HepG2 (cell line): ENCODE data around the gene PRDM15. TPM values are rescaled to one million over a fixed set of nuclear protein-coding genes. Genes with fewer than 3 reads are reported as not detected.

ENCODE experiments used
- ATAC-seq: fragments of 200-7000 bp; cut with Tn5 transposase; 3 replicates; pipeline ENCODE4 v1.9.1; 2020; ENCODE audit warnings: mild to moderate bottlenecking, moderate library complexity
- BruUV-seq: library from RNA; stranded (reverse); fragments of 400-500 nt; replicated peaks from 2 replicates; lab custom pipeline; 2021; lab: Mats Ljungman, UMichigan
- CTCF ChIA-PET: fragments of 300-600 bp; formaldehyde crosslinking; extraction: SDS; loops from one replicate; lab custom pipeline; 2021; ENCODE audit warnings: low total read pairs, inconsistent platforms, low intra/inter-chr PET ratio; lab: Yijun Ruan, JAX
- POLR2A ChIA-PET: fragments of 350-600 bp; sonication (Branson Sonifier 250); formaldehyde crosslinking; loops from one replicate; lab custom pipeline; 2020; ENCODE audit warnings: antibody characterized with exemption, inconsistent platforms; lab: Yijun Ruan, JAX
- DNase-seq: peaks from one replicate; pipeline ENCODE4 v3.0.0-alpha.2; 2015; ENCODE audit warnings: low spot score
- FAIRE-seq: peaks from 3 replicates; lab custom pipeline; 2011; peaks lifted over from hg19 to GRCh38; lab: Jason Lieb, UNC
- H2AFZ ChIP-seq: one replicate; pipeline ENCODE4 v1.6.1; 2011; ENCODE audit warnings: low read length, inconsistent platforms
- H3K27ac ChIP-seq: fragments of 300-600 bp; 3 replicates; pipeline ENCODE4 v1.8.0; 2011; ENCODE audit warnings: mixed run types, mild to moderate bottlenecking, mixed read lengths, low read length, inconsistent platforms; ENCODE audit not compliant: insufficient read depth; ENCODE audit errors: extremely low read length
- H3K27me3 ChIP-seq, 2 experiments: fragments of 200-600 bp in 1 of 2; 2 replicates in 1 of 2; 3 replicates in 1 of 2; pipeline versions ENCODE4 v1.6.0 to v1.8.0; 2011; ENCODE audit warnings: low read length in 2 of 2, mild to moderate bottlenecking in 2 of 2, moderate library complexity in 2 of 2, inconsistent platforms in 1 of 2; ENCODE audit not compliant: insufficient read depth in 2 of 2, control insufficient read depth in 1 of 2
- H3K36me3 ChIP-seq, 2 experiments: fragments of 200-600 bp in 1 of 2; replicated peaks in 1 of 2; 2 replicates in 1 of 2; 3 replicates in 1 of 2; pipeline versions ENCODE4 v1.5.1 to v1.8.0; 2011; ENCODE audit warnings: low read length in 2 of 2, inconsistent platforms in 1 of 2; ENCODE audit not compliant: insufficient read depth in 2 of 2, control insufficient read depth in 1 of 2
- H3K4me1 ChIP-seq: 2 replicates; pipeline ENCODE4 v1.5.1; 2012; ENCODE audit warnings: low read length, inconsistent platforms; ENCODE audit not compliant: insufficient read depth
- H3K4me2 ChIP-seq: 2 replicates; pipeline ENCODE4 v1.6.0; 2011; ENCODE audit warnings: low read depth, low read length, inconsistent platforms
- H3K4me3 ChIP-seq, 3 experiments: fragments of 200-600 bp in 1 of 3; sonication (generic), shearing (Covaris generic) in 1 of 3; replicated peaks in 1 of 3; 2 replicates each; pipeline ENCODE4 v1.5.1; 2011 to 2016; ENCODE audit warnings: low read length in 3 of 3, inconsistent platforms in 2 of 3, low read depth in 2 of 3, mild to moderate bottlenecking in 2 of 3, control low read depth in 1 of 3, mixed read lengths in 1 of 3; ENCODE audit not compliant: insufficient read depth in 1 of 3
- H3K79me2 ChIP-seq: one replicate; pipeline ENCODE4 v1.6.1; 2011; ENCODE audit warnings: low read length, inconsistent platforms; ENCODE audit not compliant: insufficient read depth
- H3K9ac ChIP-seq: 2 replicates; pipeline ENCODE4 v1.6.0; 2011; ENCODE audit warnings: mild to moderate bottlenecking, low read depth, low read length, inconsistent platforms; ENCODE audit not compliant: insufficient read depth
- H3K9me3 ChIP-seq: 2 replicates; pipeline ENCODE4 v1.5.1; 2012; ENCODE audit warnings: mild to moderate bottlenecking, low read length
- H4K20me1 ChIP-seq: 2 replicates; pipeline ENCODE4 v1.6.0; 2011; ENCODE audit warnings: inconsistent platforms, mild to moderate bottlenecking, low read length, moderate library complexity; ENCODE audit not compliant: insufficient read depth
- ESRRA ChIP-seq: sonication (generic); formaldehyde crosslinking; IDR thresholded peaks from 2 replicates; pipeline ENCODE4 v1.5.1; 2020; ENCODE audit warnings: mild to moderate bottlenecking, low read depth, missing genetic modification reagents
- MAFG ChIP-seq: sonication (generic); formaldehyde crosslinking; IDR thresholded peaks from 2 replicates; pipeline ENCODE4 v1.5.1; 2020; ENCODE audit warnings: mild to moderate bottlenecking, missing genetic modification reagents
- RAD21 ChIP-seq: fragments of 450-650 bp; formaldehyde crosslinking; IDR thresholded peaks from 2 replicates; pipeline ENCODE4 v1.5.0; 2020; ENCODE audit warnings: mild to moderate bottlenecking
- RARG ChIP-seq: sonication (generic); formaldehyde crosslinking; IDR thresholded peaks from 2 replicates; pipeline ENCODE4 v1.4.0; 2020; ENCODE audit warnings: low read depth, mild to moderate bottlenecking, missing genetic modification reagents
- SMC3 ChIP-seq: IDR thresholded peaks from 2 replicates; pipeline ENCODE4 v1.6.1; 2011; ENCODE audit warnings: low read length, improper control_type of control experiment
- SOX5 ChIP-seq: IDR thresholded peaks from 2 replicates; pipeline ENCODE4 v1.6.1; 2016; ENCODE audit warnings: borderline replicate concordance
- STAG1 ChIP-seq: sonication (generic); formaldehyde crosslinking; IDR thresholded peaks from 2 replicates; pipeline ENCODE4 v1.4.0; 2020; ENCODE audit warnings: missing genetic modification reagents
- ZFP90 ChIP-seq: sonication (generic); formaldehyde crosslinking; IDR thresholded peaks from 2 replicates; pipeline ENCODE4 v1.8.0; 2022; ENCODE audit warnings: missing genetic modification reagents, mild to moderate bottlenecking, inconsistent platforms, borderline replicate concordance
- ZNF160 ChIP-seq: sonication (generic); formaldehyde crosslinking; IDR thresholded peaks from 2 replicates; pipeline ENCODE4 v1.8.0; 2022; ENCODE audit warnings: mild to moderate bottlenecking, inconsistent platforms, missing genetic modification reagents
- ZNF83 ChIP-seq: sonication (generic); formaldehyde crosslinking; IDR thresholded peaks from 2 replicates; pipeline ENCODE4 v1.4.0; 2020; ENCODE audit warnings: missing genetic modification reagents, mild to moderate bottlenecking, borderline replicate concordance
- ZZZ3 ChIP-seq: sonication (generic); formaldehyde crosslinking; IDR thresholded peaks from 2 replicates; pipeline ENCODE4 v1.4.0; 2020; ENCODE audit warnings: missing genetic modification reagents, mild to moderate bottlenecking, borderline replicate concordance
- WGBS: methylation state at CpG from one replicate; pipeline ENCODE4 v1.1.6; 2017; ENCODE audit warnings: low lambda C conversion rate; 5-methylcytosine and 5-hydroxymethylcytosine counted together
- in situ Hi-C: cut with HindIII; loops from 2 replicates; pipeline ENCODE4 v1.10.0; 2017; ENCODE audit warnings: low pct_unique_long_range_greater_than_20kb; ENCODE audit not compliant: extremely low pct_ligation_motif_present
- intact Hi-C: fragments of 100-400 bp; cut with micrococcal nuclease; formaldehyde crosslinking; loops from one replicate; pipeline ENCODE4 v1.10.0; 2022; ENCODE audit not compliant: unreplicated experiment
- polyA plus RNA-seq, 8 experiments: library from polyadenylated mRNA; depleted of rRNA in 3 of 8; stranded (reverse) in 7 of 8; unstranded in 1 of 8; fragments of >200 nt; fragmentation: Illumina TruSeq in 4 of 8; extraction: Trizol in 4 of 8; gene quantifications; 2 replicates each; pipeline versions ENCODE4 v1.2.1 to v1.2.3, GENCODE V29; 2011 to 2016; ENCODE audit warnings: low read depth in 4 of 8, missing spikeins in 1 of 8, mixed read lengths in 1 of 8; ENCODE audit not compliant: insufficient read depth in 1 of 8
- total RNA-seq, 5 experiments: library from RNA; depleted of rRNA; stranded (reverse); fragments of >200 nt; fragmentation: Illumina TruSeq; extraction: Trizol; gene quantifications; 2 replicates each; pipeline ENCODE4 v1.2.3, GENCODE V29; 2016; ENCODE audit warnings: low read depth in 1 of 5
- TF ChIP-seq, protein P1 (sequence below): sonication (generic); formaldehyde crosslinking; IDR thresholded peaks from 2 replicates; pipeline ENCODE4 v1.5.1; 2020; ENCODE audit warnings: mild to moderate bottlenecking, missing genetic modification reagents
- TF ChIP-seq, protein P2 (sequence below): sonication (generic); formaldehyde crosslinking; IDR thresholded peaks from 2 replicates; pipeline ENCODE4 v1.5.0; 2020; ENCODE audit warnings: mild to moderate bottlenecking, missing genetic modification reagents, moderate library complexity

PRDM15 gene
- total and polyA plus RNA-seq, 2 of the 13 experiments (the other 11 are each of a cell fraction or from before 2014, with no cell fraction given), result 4.0 to 6.9 TPM

- Histone ChIP-seq H3K27ac (no peak overlapping the region), H3K79me2 (no peaks in the 10 kb centered on the region), H2AFZ (no peak overlapping the region), H3K4me1 (no peaks in the 10 kb centered on the region), H4K20me1 (no peaks in the 10 kb centered on the region), H3K4me3 (no peak overlapping the region), H3K9me3 (no peaks in the 10 kb centered on the region), H3K9ac (no peak overlapping the region), H3K27me3 (no peaks in the 10 kb centered on the region; a peak in 1 of 5 replicates), H3K36me3 (peaks cover 4 to 21% of the 10 kb centered on the region in 2 experiments; a peak in 4 of 5 replicates), H3K4me2 (no peak overlapping the region)
- FAIRE-seq (peak; percentile 54), DNase-seq (peak; percentile 44), ATAC-seq (peak; percentile 85)
- no peak for TF ChIP-seq ZZZ3 (CRISPR knock-in tag)
- TF ChIP-seq RAD21 (CRISPR knock-in tag), result peak; percentile 49; the same call in 1 of the 2 replicates
- no peak for TF ChIP-seq ZNF160 (CRISPR knock-in tag)
- TF ChIP-seq, protein P1, sequence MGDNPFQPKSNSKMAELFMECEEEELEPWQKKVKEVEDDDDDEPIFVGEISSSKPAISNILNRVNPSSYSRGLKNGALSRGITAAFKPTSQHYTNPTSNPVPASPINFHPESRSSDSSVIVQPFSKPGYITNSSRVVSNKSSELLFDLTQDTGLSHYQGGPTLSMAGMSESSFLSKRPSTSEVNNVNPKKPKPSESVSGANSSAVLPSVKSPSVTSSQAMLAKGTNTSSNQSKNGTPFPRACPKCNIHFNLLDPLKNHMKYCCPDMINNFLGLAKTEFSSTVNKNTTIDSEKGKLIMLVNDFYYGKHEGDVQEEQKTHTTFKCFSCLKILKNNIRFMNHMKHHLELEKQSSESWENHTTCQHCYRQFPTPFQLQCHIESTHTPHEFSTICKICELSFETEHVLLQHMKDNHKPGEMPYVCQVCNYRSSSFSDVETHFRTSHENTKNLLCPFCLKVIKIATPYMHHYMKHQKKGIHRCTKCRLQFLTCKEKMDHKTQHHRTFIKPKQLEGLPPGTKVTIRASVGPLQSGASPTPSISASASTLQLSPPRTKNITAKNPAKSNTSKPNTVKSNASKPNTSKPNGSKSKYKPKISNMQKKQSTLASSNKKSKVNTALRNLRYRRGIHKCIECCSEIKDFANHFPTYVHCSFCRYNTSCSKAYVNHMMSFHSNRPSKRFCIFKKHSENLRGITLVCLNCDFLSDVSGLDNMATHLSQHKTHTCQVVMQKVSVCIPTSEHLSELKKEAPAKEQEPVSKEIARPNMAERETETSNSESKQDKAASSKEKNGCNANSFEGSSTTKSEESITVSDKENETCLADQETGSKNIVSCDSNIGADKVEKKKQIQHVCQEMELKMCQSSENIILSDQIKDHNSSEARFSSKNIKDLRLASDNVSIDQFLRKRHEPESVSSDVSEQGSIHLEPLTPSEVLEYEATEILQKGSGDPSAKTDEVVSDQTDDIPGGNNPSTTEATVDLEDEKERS (CRISPR knock-in tag), result no peak
- TF ChIP-seq SOX5 (CRISPR knock-in tag), result no peak
- no peak for TF ChIP-seq ZFP90 (CRISPR knock-in tag)
- no peak for TF ChIP-seq MAFG (CRISPR knock-in tag)
- TF ChIP-seq RARG (CRISPR knock-in tag), result no peak
- TF ChIP-seq ZNF83 (CRISPR knock-in tag), result no peak
- peak; percentile 95 for TF ChIP-seq STAG1
- TF ChIP-seq ESRRA (CRISPR knock-in tag), result no peak
- TF ChIP-seq SMC3, result peak; percentile 83
- TF ChIP-seq, protein P2, sequence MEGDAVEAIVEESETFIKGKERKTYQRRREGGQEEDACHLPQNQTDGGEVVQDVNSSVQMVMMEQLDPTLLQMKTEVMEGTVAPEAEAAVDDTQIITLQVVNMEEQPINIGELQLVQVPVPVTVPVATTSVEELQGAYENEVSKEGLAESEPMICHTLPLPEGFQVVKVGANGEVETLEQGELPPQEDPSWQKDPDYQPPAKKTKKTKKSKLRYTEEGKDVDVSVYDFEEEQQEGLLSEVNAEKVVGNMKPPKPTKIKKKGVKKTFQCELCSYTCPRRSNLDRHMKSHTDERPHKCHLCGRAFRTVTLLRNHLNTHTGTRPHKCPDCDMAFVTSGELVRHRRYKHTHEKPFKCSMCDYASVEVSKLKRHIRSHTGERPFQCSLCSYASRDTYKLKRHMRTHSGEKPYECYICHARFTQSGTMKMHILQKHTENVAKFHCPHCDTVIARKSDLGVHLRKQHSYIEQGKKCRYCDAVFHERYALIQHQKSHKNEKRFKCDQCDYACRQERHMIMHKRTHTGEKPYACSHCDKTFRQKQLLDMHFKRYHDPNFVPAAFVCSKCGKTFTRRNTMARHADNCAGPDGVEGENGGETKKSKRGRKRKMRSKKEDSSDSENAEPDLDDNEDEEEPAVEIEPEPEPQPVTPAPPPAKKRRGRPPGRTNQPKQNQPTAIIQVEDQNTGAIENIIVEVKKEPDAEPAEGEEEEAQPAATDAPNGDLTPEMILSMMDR (CRISPR knock-in tag), result peak; percentile 76
- ChIA-PET POLR2A (interaction anchor here (0.7 kb wide), 1 partner anchor 204 kb away, joined by 3 read pairs; no protein-coding TSS in a partner anchor), CTCF (interaction anchor here (0.8 to 2.6 kb wide), 5 partner anchors 39 to 300 kb away, joined by 3 to 78 read pairs (median 3); no protein-coding TSS in a partner anchor)
- BruUV-seq, result no TSS peak
- intact Hi-C loops (loop anchor here (1.0 to 5.0 kb wide), 5 partner anchors 38 to 300 kb away; partner anchors contain the start of gene RIPK4), in situ Hi-C loops (no loop called here)
- WGBS, result 19% methylated on average over 3 of the region's 3 CpGs
Measured at GRCh38 chr21:41817228-41817627, 61.9 kb downstream of the PRDM15 start.
